ENCODE data around the gene BCL3.

The BCL3 gene

DNA sequence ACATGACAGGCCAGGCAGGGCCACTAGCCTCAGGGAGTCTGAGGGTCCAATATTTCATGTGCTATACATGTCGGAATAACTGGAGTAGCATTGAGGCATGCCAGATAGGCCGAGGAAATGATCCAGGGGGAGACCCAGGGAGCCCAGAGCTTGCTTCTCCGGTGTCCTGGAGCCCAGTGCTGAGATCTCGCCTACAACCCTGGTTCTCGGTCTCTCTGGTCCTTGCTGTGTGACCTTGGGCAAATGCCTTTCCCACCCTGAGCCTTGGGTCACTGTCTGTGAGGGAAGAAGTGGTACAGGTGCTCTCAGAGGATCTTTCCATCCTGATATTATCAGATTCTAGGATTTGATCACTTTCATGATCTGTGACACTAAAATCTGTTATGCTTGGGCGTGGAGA lies 40.5 kb downstream of the BCL3 start:
- no peak for DNase-seq (ENCODE audit: low read depth)

DNA sequence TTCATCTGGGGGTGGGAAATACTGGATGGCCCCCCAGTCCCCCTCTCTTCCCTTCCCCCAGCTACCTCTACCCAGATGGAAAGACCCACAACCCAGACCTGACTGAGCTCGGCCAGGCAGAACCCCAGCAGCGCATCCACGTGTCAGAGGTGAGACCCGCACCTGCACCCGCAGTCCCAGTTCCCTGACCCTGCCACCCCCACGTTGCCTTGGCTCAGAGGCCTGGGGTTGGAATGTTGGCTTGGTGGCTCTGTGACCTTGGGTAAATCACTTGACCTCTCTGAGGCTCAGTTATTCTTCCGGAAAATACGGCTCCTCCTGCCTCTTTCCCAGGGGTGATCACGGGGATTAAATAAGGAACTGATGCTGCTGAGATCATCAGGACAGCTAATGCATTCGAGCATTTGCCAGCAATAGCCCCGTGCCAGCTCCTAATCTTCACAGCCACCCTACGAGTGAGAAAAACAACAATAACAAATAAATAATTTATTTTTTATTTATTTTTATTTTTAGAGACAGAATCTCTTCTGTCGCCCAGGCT lies 41.5 kb downstream of the BCL3 start:
- no peak for DNase-seq (ENCODE audit: low read depth)

DNA sequence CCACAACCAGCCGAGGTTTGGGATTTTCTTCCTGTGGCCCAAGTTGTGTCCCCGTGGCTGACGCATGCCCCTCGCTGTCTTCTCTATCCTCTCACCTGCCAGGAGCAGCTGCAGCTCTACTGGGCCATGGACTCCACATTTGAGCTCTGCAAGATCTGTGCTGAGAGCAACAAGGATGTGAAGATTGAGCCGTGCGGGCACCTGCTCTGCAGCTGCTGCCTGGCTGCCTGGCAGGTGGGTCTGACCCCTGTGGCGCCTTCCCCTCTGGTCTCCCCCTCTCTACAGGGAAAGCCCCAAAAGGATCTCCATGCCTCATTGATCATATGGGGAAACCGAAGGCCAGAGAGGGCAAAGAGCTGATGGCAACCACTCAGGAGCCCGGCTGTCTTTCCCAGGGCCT lies 43.8 kb downstream of the BCL3 start:
- DNase-seq (ENCODE audit: low read depth) = no peak

DNA sequence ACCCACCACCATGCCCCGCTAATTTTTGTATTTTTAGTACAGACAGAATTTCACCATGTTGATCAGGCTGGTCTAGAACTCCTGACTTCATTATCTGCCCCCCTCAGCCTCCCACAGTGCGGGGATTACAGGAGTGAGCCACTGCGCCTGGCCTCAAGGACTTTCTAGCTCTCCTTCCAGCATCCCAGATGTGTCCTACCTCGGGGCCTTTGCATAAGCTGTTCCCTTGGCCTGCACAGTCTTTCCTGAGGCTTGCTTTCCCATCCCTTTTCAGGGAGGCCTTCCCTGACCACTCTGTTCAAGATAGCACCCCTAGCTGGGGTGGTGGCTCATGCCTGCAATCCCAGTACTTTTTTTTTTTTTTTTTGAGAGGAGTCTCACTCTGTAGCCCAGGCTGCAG lies 46.1 kb downstream of the BCL3 start:
- no peak for DNase-seq (ENCODE audit: low read depth)

DNA sequence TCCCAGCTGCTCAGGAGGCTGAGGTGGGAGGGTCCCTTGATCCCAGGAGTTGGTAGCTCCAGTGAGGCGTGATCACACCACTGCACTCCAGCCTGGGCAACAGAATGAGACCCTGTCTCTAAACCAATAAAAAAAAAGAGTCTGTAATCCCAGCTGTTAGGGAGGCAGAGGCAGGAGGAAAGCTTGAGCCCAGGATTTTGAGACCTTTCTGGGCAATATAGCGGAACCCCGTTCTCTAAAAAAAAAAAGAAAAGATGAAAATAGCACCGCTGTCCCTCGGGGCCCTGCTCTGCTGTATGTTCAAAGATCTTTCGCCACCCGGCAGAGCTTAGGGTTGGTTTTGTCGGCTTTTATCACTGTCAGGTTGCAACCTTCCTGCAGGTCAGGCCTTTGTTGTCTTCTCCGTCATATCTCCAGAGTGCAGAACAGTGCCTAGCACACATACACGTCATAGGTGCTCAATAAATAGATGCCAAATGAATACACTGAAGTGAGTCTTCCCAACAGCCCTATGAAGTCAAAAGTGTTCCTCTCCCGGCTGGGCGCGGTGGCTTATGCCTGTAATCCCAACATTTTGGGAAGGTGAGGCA lies 47.0 kb downstream of the BCL3 start:
- DNase-seq (ENCODE audit: low read depth) = no peak

DNA sequence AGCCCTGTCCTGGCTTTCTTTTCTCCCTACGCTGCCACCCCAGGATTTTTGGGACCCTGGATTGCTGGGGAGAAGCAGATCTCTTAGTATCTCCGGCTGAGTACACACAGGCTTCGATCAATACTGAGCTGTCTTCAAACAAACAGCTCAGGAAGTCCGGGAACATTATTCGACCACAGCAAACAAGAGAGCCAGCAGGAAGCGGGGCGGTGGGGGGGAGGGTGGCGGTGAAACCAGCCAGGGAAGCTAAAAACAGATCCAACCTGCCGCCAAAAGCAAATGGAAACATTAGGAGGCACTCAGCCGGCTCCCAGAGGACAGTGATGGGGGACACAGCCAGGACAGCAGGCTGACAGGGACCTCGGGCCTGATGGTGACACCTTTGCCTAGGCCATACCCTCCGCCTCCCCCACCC lies 48.2 kb downstream of the BCL3 start:
- no peak for DNase-seq (ENCODE audit: low read depth)

DNA sequence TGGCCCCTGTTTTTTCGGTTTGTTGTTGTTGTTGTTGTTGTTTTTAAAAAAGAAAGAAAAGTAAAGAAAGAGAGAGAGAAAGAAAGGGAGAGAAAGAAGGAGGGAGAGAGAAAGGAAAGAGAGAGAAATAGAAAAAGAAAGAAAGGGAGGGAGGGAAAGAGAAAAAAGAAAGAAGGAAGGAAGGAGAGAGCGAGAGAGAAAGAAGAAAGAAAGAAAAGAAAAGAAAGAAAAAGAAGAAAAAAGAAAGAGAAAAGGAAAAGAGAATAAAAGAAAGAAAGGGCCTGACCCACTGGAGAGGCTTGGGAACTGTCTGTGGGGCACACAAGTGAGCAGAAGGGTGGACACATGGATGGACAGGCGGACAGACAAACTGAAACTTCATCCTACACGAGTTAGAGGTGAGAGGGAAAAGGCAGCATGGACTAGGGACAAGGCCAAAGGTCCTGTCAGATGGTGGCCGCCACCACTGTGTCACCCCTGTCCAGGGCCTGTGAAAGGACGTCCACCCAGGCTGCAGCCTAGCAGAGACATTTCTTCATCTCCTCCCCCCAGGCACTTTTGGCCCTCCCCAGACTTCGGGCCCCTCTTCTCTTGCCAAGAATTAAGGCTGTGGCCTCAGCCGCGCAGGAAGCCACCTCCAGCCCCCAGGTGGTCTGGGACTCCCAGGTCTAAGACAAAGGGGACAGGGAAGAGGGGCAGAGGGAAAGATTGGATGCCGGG lies 51.3 kb downstream of the BCL3 start:
- no peak for DNase-seq (ENCODE audit: low read depth)

DNA sequence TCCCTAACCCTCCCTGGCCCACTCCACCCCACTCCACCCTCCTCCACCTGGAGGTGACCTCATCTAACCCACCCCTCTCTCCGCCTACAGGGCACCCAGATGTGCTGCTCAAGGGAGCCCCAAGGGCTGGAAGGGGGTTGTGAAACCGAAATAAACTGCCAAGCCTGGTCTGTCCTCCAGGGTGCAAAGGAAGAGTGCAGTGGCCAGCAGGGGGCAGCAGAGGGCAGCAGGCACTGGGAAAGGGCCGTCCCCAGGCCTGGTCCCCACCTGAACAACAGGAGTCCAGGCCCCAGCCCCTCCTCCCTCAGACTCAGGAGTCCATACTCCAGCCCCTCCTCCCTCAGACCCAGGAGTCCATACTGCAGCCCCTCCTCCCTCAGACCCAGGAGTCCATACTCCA lies 52.0 kb downstream of the BCL3 start:
- DNase-seq (ENCODE audit: low read depth) = peak; percentile 79

DNA sequence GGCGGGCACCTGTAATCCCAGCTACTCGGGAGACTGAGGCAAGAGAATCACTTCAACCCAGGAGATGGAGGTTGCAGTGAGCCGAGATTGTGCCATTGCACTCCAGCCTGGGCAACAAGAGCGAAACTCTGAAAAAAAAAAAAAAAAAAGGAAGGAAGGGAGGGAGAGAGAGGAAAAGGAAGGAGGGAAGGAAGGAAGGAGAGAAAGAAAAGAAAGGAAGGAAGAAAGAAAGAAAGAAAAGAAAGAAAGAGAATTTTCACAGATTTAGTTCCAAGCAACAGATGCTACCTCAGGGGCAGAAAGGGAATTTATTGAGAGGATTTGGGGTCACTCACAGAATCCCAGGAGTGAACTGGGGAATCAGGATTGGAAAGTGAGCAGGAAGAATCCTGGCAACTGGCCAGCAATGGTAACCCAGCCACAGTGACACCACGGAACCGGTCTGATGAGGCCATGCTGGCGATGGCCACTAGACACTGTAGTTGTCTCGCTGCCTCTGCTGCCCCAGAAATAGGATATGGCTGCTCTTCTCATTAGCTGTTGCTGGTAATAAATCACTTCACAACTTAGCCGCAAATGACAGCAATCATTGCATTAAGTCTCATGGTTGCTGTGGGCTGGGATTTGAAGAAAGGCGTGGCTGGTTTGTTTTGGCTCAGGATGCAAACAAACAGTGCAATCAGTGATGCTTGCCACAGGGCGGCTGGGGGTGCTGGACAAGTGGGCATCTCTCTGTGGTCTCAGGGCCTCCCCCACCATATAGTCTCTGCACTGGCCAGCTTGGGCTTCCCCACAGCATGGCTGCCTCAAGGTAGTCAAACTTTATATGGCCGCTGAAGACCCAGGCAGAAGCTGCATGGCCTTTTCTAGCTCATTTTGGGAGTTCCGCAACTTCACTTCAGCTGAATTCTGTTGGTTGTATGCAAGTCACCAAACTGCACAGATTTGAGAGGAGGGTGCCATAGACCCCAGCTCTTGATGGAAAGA lies 55.2 kb downstream of the BCL3 start:
- DNase-seq (ENCODE audit: low read depth) = no peak

DNA sequence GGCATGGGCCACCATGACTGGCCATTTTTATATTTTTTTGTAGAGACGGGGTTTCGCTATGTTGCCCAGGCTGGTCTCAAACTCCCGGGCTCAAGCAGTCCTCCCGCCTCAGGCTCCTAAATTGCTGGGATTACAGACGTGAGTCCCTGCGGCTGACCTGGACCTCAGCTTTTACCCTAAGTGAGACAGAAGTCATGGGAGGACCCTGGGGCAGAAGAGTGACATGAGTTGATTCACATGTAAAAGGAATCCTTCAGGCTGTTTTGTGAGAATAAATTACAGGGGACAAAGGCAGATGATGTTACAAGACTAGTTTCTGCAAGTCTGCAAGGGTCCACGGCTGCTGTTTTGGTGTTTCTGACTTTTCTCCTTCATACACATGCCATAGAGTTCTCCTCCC lies 57.8 kb downstream of the BCL3 start:
- no peak for DNase-seq (ENCODE audit: low read depth)

DNA sequence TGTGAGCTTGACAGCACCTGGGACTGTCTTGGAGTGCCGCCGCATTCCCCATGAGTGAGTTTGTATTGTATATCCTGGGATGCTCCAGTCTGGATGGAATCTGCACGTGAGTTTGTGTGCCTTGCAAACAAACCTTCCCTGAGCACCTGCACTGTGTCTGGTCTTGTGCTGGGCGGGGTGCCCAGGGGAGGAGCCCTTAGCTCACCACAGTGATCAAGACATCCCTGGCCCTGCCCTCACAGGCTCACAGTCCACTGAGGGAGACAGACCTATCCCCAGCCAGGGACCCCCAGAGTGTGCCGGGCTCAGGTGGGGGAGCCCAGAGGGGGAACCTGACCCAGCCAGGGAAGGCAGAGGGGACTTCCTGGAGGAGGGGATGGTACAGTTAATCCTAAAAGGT lies 58.7 kb downstream of the BCL3 start:
- DNase-seq (ENCODE audit: low read depth) = no peak

DNA sequence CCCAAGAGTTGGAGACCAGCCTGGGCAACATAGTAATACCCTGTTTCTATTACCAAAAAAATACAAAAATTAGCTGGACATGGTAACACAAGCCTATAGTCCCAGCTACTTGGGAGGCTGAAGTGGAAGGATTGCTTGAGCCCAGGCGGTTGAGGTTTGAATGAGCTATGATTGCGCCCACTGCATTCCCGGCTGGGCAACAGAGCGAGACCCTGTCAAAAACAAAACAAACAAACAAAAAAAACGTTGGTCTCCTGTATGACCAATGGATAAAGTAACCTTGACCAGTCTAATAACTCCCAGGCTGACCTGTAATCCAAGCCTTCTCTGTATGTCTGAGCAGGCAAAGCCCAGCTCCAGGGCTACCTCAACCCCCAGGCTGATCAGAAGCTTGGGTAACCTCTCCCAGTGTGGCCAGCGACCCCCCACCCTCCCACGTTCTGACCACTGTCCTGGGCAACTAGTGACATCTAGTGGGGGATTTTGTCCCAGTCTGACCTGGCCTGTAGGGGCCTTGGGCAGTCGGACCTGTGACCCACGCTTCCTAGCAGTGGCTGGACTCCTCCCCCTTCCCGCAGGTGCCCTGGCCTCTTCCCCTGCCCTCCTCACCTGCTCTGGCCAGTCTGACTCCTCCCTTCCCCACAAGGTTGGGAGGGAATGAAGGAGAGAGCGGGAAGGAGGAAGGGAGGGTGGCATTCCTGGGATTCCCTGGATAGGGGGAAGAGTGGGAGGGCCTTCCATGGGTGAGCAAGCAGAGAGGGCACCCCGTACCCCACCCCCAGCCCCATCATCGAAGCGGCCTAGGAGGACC lies 59.3 kb downstream of the BCL3 start:
- DNase-seq (ENCODE audit: low read depth) = no peak

DNA sequence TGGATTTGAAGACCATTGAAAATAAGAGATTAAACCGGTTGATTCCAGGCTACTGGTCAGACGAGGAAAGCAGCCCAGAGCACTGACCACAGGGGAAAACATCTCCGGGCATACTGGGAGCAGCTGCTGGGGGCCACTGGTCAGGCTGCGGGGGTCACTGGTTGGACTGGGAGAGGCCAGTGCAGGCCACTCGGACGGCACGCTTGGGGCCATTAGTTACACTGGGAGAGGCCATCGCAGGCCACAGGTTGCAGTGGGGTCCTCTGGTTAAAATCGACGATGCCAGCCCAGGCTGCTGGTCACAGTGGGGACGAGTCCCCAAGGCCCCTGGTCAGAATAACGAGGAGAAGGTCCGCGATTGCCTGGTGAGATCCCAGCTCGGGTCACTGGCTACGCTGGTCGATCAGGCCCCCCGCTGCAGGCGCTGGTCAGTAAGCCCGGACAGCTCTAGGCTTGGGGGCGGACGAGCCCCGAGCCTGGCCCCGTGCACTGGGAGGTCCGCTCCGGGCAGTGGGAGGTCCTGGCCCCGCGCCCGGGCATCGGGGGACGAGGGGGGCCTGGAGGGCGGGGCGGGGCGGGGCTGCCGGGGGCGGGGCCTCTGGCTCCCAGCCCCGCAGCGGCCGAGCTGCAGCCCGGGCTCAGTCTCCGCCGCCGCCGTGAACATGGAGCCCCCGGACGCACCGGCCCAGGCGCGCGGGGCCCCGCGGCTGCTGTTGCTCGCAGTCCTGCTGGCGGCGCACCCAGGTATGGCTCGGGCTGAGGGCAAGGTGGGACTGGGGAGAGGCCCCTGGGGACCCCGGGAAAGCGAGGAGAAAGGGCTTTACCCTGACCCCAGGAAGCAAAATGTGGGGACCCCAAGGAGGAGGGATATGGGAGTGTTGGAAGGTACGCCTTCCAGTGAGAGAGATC lies 60.2 kb downstream of the BCL3 start, which contains the start of gene BCAM:
BCAM (plus strand) TSS at position 641 of the 909 bp plus-strand sequence; CDS start at position 663, 22 bp downstream.
- DNase-seq (ENCODE audit: low read depth) = no peak
